Smooth muscle cell (in vitro differentiated cells): ENCODE results near the gene ARHGAP10. TPM values are rescaled to one million over a fixed set of nuclear protein-coding genes. Genes with fewer than 3 reads are reported as not detected.

Experiments used
- DNase-seq: peaks from one replicate; lab custom pipeline; 2025; ENCODE audit not compliant: unreplicated experiment; lab: John Stamatoyannopoulos, UW
- H2AFZ ChIP-seq: fragments of 200-600 bp; sonication (generic); 2 replicates; pipeline ENCODE4 v1.6.0; 2016; ENCODE audit warnings: antibody characterized with exemption, low read depth, mild to moderate bottlenecking
- H3F3A ChIP-seq: fragments of 200-600 bp; sonication (generic); 2 replicates; pipeline ENCODE4 v1.6.0; 2017; ENCODE audit warnings: antibody characterized with exemption, low read depth
- H3K27ac ChIP-seq: fragments of 200-600 bp; sonication (generic); 2 replicates; pipeline ENCODE4 v1.5.1; 2016; ENCODE audit warnings: low read depth, mild to moderate bottlenecking
- H3K27me3 ChIP-seq: fragments of 200-600 bp; sonication (generic); 2 replicates; pipeline ENCODE4 v1.6.1; 2016; ENCODE audit warnings: low read depth, mild to moderate bottlenecking
- H3K36me3 ChIP-seq: fragments of 200-600 bp; sonication (generic); 2 replicates; pipeline ENCODE4 v1.5.1; 2016; ENCODE audit warnings: low read depth
- H3K4me1 ChIP-seq: fragments of 200-600 bp; sonication (generic); 2 replicates; pipeline ENCODE4 v1.5.1; 2016; ENCODE audit warnings: low read depth
- H3K4me2 ChIP-seq: fragments of 200-600 bp; sonication (generic); 2 replicates; pipeline ENCODE4 v1.6.0; 2016; ENCODE audit warnings: mild to moderate bottlenecking
- H3K4me3 ChIP-seq: fragments of 200-600 bp; sonication (generic); 2 replicates; pipeline ENCODE4 v1.5.1; 2016; ENCODE audit warnings: mild to moderate bottlenecking
- H3K79me2 ChIP-seq: fragments of 200-600 bp; sonication (generic); 2 replicates; pipeline ENCODE4 v1.6.0; 2016; ENCODE audit warnings: low read depth, mild to moderate bottlenecking
- H3K9ac ChIP-seq: fragments of 200-600 bp; sonication (generic); 2 replicates; pipeline ENCODE4 v1.6.0; 2016; ENCODE audit warnings: low read depth
- H3K9me3 ChIP-seq: fragments of 200-600 bp; sonication (generic); replicated peaks from 2 replicates; pipeline ENCODE4 v1.5.1; 2016; ENCODE audit warnings: low read depth
- H4K20me1 ChIP-seq: fragments of 200-600 bp; sonication (generic); 2 replicates; pipeline ENCODE4 v1.6.0; 2016; ENCODE audit warnings: low read depth
- WGBS: methylation state at CpG from one replicate; pipeline ENCODE4 v1.1.7; 2016; ENCODE audit warnings: low lambda C conversion rate; 5-methylcytosine and 5-hydroxymethylcytosine counted together
- polyA plus RNA-seq: library from polyadenylated mRNA; unstranded; fragments of >200 nt; fragmentation: Nextera tagmentation; extraction: Ambion mirVana; gene quantifications from 2 replicates; pipeline ENCODE4 v1.2.1, GENCODE V29; 2016
- total RNA-seq: library from RNA; depleted of rRNA; stranded (reverse); fragments of >200 nt; gene quantifications from 2 replicates; pipeline ENCODE4 v1.2.3, GENCODE V29; 2014
- TF ChIP-seq, protein P1 (sequence below): fragments of 200-600 bp; sonication (generic); IDR thresholded peaks from 2 replicates; pipeline ENCODE4 v1.5.1; 2017; ENCODE audit warnings: borderline replicate concordance, mild to moderate bottlenecking, antibody characterized with exemption; ENCODE audit not compliant: insufficient read depth, poor library complexity, severe bottlenecking

ARHGAP10 gene
- total and polyA plus RNA-seq, 2 experiments from 2014 or later: 6.2 to 11.6 TPM

- no peaks in the 10 kb centered on the region for H3F3A ChIP-seq
- H3K27me3 ChIP-seq: no peaks in the 10 kb centered on the region
- H3K27ac ChIP-seq: peak overlapping the region; percentile 60
- H3K4me1 ChIP-seq: peaks cover 4% of the 10 kb centered on the region
- H3K9me3 ChIP-seq: no peaks in the 10 kb centered on the region
- 87% methylated on average over 9 of the region's 9 CpGs for WGBS
- no peak overlapping the region for H2AFZ ChIP-seq
- H3K9ac ChIP-seq: no peak overlapping the region
- no peaks in the 10 kb centered on the region for H3K36me3 ChIP-seq
- peak overlapping the region; percentile 6 for H3K4me2 ChIP-seq
- DNase-seq: no peak
- H4K20me1 ChIP-seq: peaks cover 4% of the 10 kb centered on the region
- no peaks in the 10 kb centered on the region for H3K79me2 ChIP-seq
- TF ChIP-seq, protein P1, sequence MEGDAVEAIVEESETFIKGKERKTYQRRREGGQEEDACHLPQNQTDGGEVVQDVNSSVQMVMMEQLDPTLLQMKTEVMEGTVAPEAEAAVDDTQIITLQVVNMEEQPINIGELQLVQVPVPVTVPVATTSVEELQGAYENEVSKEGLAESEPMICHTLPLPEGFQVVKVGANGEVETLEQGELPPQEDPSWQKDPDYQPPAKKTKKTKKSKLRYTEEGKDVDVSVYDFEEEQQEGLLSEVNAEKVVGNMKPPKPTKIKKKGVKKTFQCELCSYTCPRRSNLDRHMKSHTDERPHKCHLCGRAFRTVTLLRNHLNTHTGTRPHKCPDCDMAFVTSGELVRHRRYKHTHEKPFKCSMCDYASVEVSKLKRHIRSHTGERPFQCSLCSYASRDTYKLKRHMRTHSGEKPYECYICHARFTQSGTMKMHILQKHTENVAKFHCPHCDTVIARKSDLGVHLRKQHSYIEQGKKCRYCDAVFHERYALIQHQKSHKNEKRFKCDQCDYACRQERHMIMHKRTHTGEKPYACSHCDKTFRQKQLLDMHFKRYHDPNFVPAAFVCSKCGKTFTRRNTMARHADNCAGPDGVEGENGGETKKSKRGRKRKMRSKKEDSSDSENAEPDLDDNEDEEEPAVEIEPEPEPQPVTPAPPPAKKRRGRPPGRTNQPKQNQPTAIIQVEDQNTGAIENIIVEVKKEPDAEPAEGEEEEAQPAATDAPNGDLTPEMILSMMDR: no peak
- H3K4me3 ChIP-seq: no peak overlapping the region
Measured at GRCh38 chr4:148064451-148064850, 332.6 kb downstream of the ARHGAP10 start.

- H3K9ac ChIP-seq: no peak overlapping the region
- H3K4me2 ChIP-seq: peak overlapping the region; percentile 6
- peaks cover 4% of the 10 kb centered on the region for H3K4me1 ChIP-seq
- TF ChIP-seq, protein P1: no peak
- H4K20me1 ChIP-seq: peaks cover 4% of the 10 kb centered on the region
- H3F3A ChIP-seq: no peaks in the 10 kb centered on the region
- no peaks in the 10 kb centered on the region for H3K9me3 ChIP-seq
- H3K27me3 ChIP-seq: no peaks in the 10 kb centered on the region
- no peak overlapping the region for H2AFZ ChIP-seq
- no peaks in the 10 kb centered on the region for H3K36me3 ChIP-seq
- H3K79me2 ChIP-seq: no peaks in the 10 kb centered on the region
- WGBS: 42% methylated on average over 5 of the region's 5 CpGs
- H3K4me3 ChIP-seq: no peak overlapping the region
- DNase-seq: no peak
- H3K27ac ChIP-seq: peak overlapping the region; percentile 60
Measured at GRCh38 chr4:148065075-148065474, 333.2 kb downstream of the ARHGAP10 start.

DNA sequence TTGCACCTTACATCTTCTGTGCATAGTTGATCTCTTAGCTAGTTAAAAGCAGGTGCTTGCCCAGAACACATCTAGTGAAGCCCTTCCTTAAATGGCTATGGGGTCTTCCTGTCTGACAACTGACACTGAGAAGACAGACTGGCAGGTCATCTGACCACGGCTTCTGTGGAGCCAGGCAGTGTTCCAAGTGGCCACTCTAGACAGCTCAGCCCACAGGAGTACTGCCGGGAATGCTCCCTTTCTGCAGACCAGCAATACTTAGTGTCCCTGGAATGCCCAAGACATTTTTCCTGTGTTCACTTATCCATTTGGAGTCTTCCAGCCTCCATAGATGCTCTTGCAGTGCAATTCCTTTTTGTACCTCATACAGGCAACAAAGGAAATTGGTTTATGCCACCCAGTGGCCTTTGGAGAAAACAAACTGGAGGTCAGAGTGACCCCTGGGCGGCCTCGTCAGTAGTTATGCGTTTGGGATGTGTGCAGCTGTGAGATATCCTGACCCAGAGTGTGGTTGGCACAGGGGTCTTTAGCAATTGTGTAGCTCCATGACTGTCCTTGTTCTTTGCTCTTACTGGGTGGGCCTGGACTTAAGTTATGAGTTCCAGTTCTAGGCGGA is 335.5 kb downstream of the ARHGAP10 start:
- no peaks in the 10 kb centered on the region for H3K27me3 ChIP-seq
- no peak overlapping the region for H3K9ac ChIP-seq
- no peak for DNase-seq
- WGBS: 88% methylated on average over 6 of the region's 6 CpGs
- H2AFZ ChIP-seq: no peak overlapping the region
- H3F3A ChIP-seq: no peaks in the 10 kb centered on the region
- H3K4me1 ChIP-seq: peaks cover 4% of the 10 kb centered on the region
- no peaks in the 10 kb centered on the region for H3K9me3 ChIP-seq
- TF ChIP-seq, protein P1: no peak
- no peaks in the 10 kb centered on the region for H3K79me2 ChIP-seq
- no peak overlapping the region for H3K4me3 ChIP-seq
- H3K36me3 ChIP-seq: no peaks in the 10 kb centered on the region
- no peak overlapping the region for H3K4me2 ChIP-seq
- peaks cover 4% of the 10 kb centered on the region for H4K20me1 ChIP-seq
- no peak overlapping the region for H3K27ac ChIP-seq
